ENCODE data around the gene METTL26.
A peak's percentile ranks its signal among the peaks of the same experiment; 100 is the strongest.

METTL26 gene

GRCh38 chr16:674968-675883 lies 39.1 kb upstream of the METTL26 start, which contains the start of gene RHBDL1:
RHBDL1 (plus strand) TSS chr16:675671; CDS start chr16:675791, 120 bp downstream.
- DNase-seq (ENCODE audit: low read depth) = no peak

- DNase-seq (ENCODE audit: low read depth) = no peak
Measured at GRCh38 chr16:674214-674881, 38.2 kb upstream of the METTL26 start.

- DNase-seq (ENCODE audit: low read depth) = no peak
Measured at GRCh38 chr16:673399-673991, 37.4 kb upstream of the METTL26 start.

- no peak for DNase-seq (ENCODE audit: low read depth)
Measured at GRCh38 chr16:672851-673250, 36.7 kb upstream of the METTL26 start.

GRCh38 chr16:672371-672770 lies 36.3 kb upstream of the METTL26 start:
- DNase-seq (ENCODE audit: low read depth) = no peak

GRCh38 chr16:671353-672131 lies 35.4 kb upstream of the METTL26 start:
- no peak for DNase-seq (ENCODE audit: low read depth)

GRCh38 chr16:670485-671352 lies 34.6 kb upstream of the METTL26 start:
- no peak for DNase-seq (ENCODE audit: low read depth)

GRCh38 chr16:669666-670065 lies 33.6 kb upstream of the METTL26 start:
- DNase-seq (ENCODE audit: low read depth) = no peak

- no peak for DNase-seq (ENCODE audit: low read depth)
Measured at GRCh38 chr16:668519-669171, 32.5 kb upstream of the METTL26 start.

GRCh38 chr16:667780-668518 lies 31.8 kb upstream of the METTL26 start, which contains the start of gene RHOT2:
RHOT2 (plus strand) TSS chr16:668132; CDS start chr16:668200, 68 bp downstream.
- DNase-seq (ENCODE audit: low read depth) = peak; percentile 91

- no peak for DNase-seq (ENCODE audit: low read depth)
Measured at GRCh38 chr16:667113-667779, 31.1 kb upstream of the METTL26 start.

GRCh38 chr16:666572-666971 lies 30.5 kb upstream of the METTL26 start:
- DNase-seq (ENCODE audit: low read depth) = no peak

- no peak for DNase-seq (ENCODE audit: low read depth)
Measured at GRCh38 chr16:662597-662996, 26.5 kb upstream of the METTL26 start.

GRCh38 chr16:662095-662494 lies 26.0 kb upstream of the METTL26 start:
- no peak for DNase-seq (ENCODE audit: low read depth)

- DNase-seq (ENCODE audit: low read depth) = no peak
Measured at GRCh38 chr16:661184-661821, 25.2 kb upstream of the METTL26 start.

- DNase-seq (ENCODE audit: low read depth) = no peak
Measured at GRCh38 chr16:660459-661183, 24.5 kb upstream of the METTL26 start.

GRCh38 chr16:660132-660458 lies 24.0 kb upstream of the METTL26 start:
- no peak for DNase-seq (ENCODE audit: low read depth)

GRCh38 chr16:659618-660017 lies 23.5 kb upstream of the METTL26 start:
- DNase-seq (ENCODE audit: low read depth) = no peak

All from stimulated activated CD8-positive, alpha-beta memory T cell treated with anti-CD3 and anti-CD28 coated beads, Interleukin-15, amount 100 ng/mL, for 24 hours (primary cell).